GM10847 (cell line): ENCODE measurements around the gene ITIH3.

ENCODE experiments used
- POLR2A ChIP-seq: IDR thresholded peaks from 2 replicates; pipeline ENCODE4 v1.6.1; 2011; ENCODE audit not compliant: insufficient read length; ENCODE audit errors: extremely low read depth

Gene ITIH3

GRCh38 chr3:52777127-52777958 lies 17.3 kb upstream of the ITIH3 start, which contains the start of gene ITIH1:
Gene ITIH1, plus strand, starts transcription at chr3:52777599. Its CDS starts 17 bp downstream, at chr3:52777616.
- no peak for TF ChIP-seq POLR2A

GRCh38 chr3:52777959-52778805 lies 16.4 kb upstream of the ITIH3 start:
- TF ChIP-seq POLR2A = no peak

GRCh38 chr3:52779011-52779836 lies 15.4 kb upstream of the ITIH3 start:
- no peak for TF ChIP-seq POLR2A

GRCh38 chr3:52779837-52780585 lies 14.6 kb upstream of the ITIH3 start:
- no peak for TF ChIP-seq POLR2A

- no peak for TF ChIP-seq POLR2A
Observed at GRCh38 chr3:52781741-52782140, 12.9 kb upstream of the ITIH3 start.

GRCh38 chr3:52782412-52783210 lies 12.0 kb upstream of the ITIH3 start:
- no peak for TF ChIP-seq POLR2A

GRCh38 chr3:52783211-52783555 lies 11.4 kb upstream of the ITIH3 start:
- TF ChIP-seq POLR2A = no peak

- no peak for TF ChIP-seq POLR2A
Observed at GRCh38 chr3:52784021-52784621, 10.5 kb upstream of the ITIH3 start.

GRCh38 chr3:52784931-52785590 lies 9.5 kb upstream of the ITIH3 start:
- TF ChIP-seq POLR2A = no peak

- no peak for TF ChIP-seq POLR2A
Observed at GRCh38 chr3:52786330-52787215, 8.0 kb upstream of the ITIH3 start.

GRCh38 chr3:52787246-52787645 lies 7.3 kb upstream of the ITIH3 start:
- no peak for TF ChIP-seq POLR2A
